Measurements from ENCODE around the gene PDK2.

DNA sequence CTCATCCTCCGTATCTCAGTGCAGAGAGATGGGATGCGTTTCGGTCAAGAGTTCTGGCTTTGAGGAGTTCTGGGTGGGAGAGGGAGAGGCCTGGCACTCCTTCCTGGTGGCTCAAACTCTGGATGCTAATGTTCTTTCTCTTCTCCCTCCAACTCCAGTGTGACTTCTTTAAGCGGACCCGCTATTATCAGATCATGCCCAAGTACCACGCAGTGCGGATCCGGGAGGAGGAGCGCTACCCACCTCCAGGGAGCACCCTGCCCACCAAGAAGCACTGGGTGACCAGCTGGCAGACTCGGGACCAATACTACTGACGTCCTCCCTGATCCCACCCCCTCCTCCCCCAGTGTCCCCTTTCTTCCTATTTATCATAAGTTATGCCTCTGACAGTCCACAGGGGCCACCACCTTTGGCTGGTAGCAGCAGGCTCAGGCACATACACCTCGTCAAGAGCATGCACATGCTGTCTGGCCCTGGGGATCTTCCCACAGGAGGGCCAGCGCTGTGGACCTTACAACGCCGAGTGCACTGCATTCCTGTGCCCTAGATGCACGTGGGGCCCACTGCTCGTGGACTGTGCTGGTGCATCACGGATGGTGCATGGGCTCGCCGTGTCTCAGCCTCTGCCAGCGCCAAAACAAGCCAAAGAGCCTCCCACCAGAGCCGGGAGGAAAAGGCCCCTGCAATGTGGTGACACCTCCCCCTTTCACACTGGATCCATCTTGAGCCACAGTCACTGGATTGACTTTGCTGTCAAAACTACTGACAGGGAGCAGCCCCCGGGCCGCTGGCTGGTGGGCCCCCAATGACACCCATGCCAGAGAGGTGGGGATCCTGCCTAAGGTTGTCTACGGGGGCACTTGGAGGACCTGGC is 6.0 kb upstream of the PDK2 start:
- TF ChIP-seq ZFP3 (CRISPR knock-in tag; IDR thresholded peaks at IDR 0.05) = no peak
- TF ChIP-seq ZC3H10 (CRISPR knock-in tag; IDR thresholded peaks at IDR 0.05) = no peak
- TF ChIP-seq ARNTL (CRISPR knock-in tag; IDR thresholded peaks at IDR 0.05; ENCODE audit: borderline replicate concordance, low read depth) = no peak
- TF ChIP-seq ISL1 (CRISPR knock-in tag; IDR thresholded peaks at IDR 0.05) = no peak
- TF ChIP-seq, protein P1, sequence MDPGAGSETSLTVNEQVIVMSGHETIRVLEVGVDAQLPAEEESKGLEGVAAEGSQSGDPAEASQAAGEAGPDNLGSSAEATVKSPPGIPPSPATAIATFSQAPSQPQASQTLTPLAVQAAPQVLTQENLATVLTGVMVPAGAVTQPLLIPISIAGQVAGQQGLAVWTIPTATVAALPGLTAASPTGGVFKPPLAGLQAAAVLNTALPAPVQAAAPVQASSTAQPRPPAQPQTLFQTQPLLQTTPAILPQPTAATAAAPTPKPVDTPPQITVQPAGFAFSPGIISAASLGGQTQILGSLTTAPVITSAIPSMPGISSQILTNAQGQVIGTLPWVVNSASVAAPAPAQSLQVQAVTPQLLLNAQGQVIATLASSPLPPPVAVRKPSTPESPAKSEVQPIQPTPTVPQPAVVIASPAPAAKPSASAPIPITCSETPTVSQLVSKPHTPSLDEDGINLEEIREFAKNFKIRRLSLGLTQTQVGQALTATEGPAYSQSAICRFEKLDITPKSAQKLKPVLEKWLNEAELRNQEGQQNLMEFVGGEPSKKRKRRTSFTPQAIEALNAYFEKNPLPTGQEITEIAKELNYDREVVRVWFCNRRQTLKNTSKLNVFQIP (CRISPR knock-in tag; IDR thresholded peaks at IDR 0.05; ENCODE audit: borderline replicate concordance, low read depth) = no peak
- no peak for TF ChIP-seq BACH2 (CRISPR knock-in tag; IDR thresholded peaks at IDR 0.05; ENCODE audit: borderline replicate concordance)
- TF ChIP-seq ZFP30 (CRISPR knock-in tag; IDR thresholded peaks at IDR 0.05) = no peak
- TF ChIP-seq TCF4 (CRISPR knock-in tag; IDR thresholded peaks at IDR 0.05; ENCODE audit: borderline replicate concordance) = no peak

Data from SK-N-SH treated with all-trans-retinoic acid at 6 μM for 48 hours (cell line).